ENCODE measurements around the gene ADCYAP1R1.

Gene ADCYAP1R1

DNA sequence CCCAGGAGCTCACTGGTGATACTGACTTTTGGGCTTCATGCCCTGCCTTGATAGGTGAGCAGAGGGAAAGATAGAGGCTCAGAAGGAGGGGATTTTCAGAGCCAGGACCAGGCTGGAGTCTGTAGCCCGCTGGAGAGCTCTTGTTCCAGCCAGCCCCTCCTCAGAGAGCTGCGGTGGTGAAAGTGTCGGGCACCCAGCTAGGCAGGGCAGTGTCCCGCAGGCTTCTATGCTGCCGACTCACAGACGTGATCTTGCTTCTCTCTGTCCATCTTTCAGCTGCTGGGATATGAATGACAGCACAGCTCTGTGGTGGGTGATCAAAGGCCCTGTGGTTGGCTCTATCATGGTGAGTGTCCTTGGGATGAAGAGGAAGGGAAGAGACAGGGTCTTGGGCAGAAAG is 35.2 kb downstream of the ADCYAP1R1 start:
- ChIA-PET CTCF (no interaction called here), POLR2A (no interaction called here)
- TF ChIP-seq LEF1 (IDR thresholded peaks at IDR 0.05; ENCODE audit: borderline replicate concordance) (no peak), FOXM1 (IDR thresholded peaks at IDR 0.05; ENCODE audit: borderline replicate concordance) (no peak), NFRKB (IDR thresholded peaks at IDR 0.05) (no peak), PKNOX1 (IDR thresholded peaks at IDR 0.05) (no peak), HDGF (IDR thresholded peaks at IDR 0.05; ENCODE audit: borderline replicate concordance) (no peak), TARDBP (IDR thresholded peaks at IDR 0.05) (no peak), FOXK2 (IDR thresholded peaks at IDR 0.05) (no peak), FOXA1 (IDR thresholded peaks at IDR 0.05) (no peak), L3MBTL2 (conservative IDR thresholded peaks at IDR 0.05) (no peak), SUZ12 (IDR thresholded peaks at IDR 0.05) (no peak)
- no peak for DNase-seq (ENCODE audit: extremely low spot score)

DNA sequence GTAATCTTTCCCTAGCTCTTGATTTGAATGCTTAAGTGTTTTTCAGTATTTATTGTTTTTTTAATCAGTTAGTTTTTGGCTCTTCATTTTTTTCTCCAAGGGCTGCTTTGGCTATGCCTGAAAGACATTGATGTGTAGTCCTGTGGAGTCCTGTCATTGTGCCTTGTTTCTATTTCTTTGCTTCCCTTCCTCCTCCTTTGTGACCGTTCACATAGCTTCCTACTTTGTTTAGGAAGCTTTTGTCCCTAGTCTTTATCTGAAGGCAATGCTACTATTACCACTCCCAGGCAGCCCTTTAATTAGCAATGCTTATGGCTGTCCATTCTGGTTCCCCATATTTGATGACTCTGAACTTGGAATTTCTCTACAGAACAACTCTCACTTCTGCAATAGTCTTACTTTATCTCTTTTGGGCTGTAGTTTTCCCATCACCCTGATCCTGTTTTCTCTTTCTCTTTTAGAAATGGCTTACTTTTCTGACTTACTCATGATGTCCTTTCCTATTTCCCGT is 39.9 kb downstream of the ADCYAP1R1 start:
- no peak for DNase-seq (ENCODE audit: extremely low spot score)
- CTCF ChIA-PET: no interaction called here
- POLR2A ChIA-PET: no interaction called here
- no peak for TF ChIP-seq FOXA1 (IDR thresholded peaks at IDR 0.05)
- TF ChIP-seq LEF1 (IDR thresholded peaks at IDR 0.05; ENCODE audit: borderline replicate concordance): no peak
- no peak for TF ChIP-seq ELF4 (IDR thresholded peaks at IDR 0.05)
- no peak for TF ChIP-seq HDGF (IDR thresholded peaks at IDR 0.05; ENCODE audit: borderline replicate concordance)
- TF ChIP-seq L3MBTL2 (conservative IDR thresholded peaks at IDR 0.05): no peak
- no peak for TF ChIP-seq ZNF384 (IDR thresholded peaks at IDR 0.05)
- TF ChIP-seq FOXM1 (IDR thresholded peaks at IDR 0.05; ENCODE audit: borderline replicate concordance): no peak
- TF ChIP-seq BHLHE40 (IDR thresholded peaks at IDR 0.05; ENCODE audit: borderline replicate concordance): no peak
- TF ChIP-seq FOXK2 (IDR thresholded peaks at IDR 0.05): no peak
- TF ChIP-seq NFRKB (IDR thresholded peaks at IDR 0.05): no peak
- TF ChIP-seq PKNOX1 (IDR thresholded peaks at IDR 0.05): no peak
- no peak for TF ChIP-seq SUZ12 (IDR thresholded peaks at IDR 0.05)
- TF ChIP-seq TARDBP (IDR thresholded peaks at IDR 0.05): no peak
- no peak for TF ChIP-seq CTBP1 (IDR thresholded peaks at IDR 0.05; ENCODE audit: borderline replicate concordance)

DNA sequence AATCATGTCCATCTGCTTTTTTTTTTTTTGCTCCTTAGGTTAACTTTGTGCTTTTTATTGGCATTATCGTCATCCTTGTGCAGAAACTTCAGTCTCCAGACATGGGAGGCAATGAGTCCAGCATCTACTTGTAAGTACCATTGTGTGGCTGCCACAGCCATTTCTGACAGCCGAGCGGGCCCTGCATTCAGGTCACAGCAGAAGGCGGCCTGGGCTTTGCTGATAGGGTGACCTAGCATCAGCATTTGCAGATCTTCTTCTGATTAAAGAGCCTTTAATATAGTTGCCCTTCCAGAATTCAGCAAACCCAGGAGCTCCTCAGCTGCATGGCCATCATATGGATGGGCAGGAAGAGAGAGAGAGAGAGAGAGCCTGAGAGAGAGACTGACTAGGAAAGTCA is 40.5 kb downstream of the ADCYAP1R1 start:
- POLR2A ChIA-PET: no interaction called here
- CTCF ChIA-PET: no interaction called here
- TF ChIP-seq FOXM1 (IDR thresholded peaks at IDR 0.05; ENCODE audit: borderline replicate concordance) (no peak), SP1 (IDR thresholded peaks at IDR 0.05) (no peak), TARDBP (IDR thresholded peaks at IDR 0.05) (no peak), ARNT (IDR thresholded peaks at IDR 0.05) (no peak), HDGF (IDR thresholded peaks at IDR 0.05; ENCODE audit: borderline replicate concordance) (no peak), CTBP1 (IDR thresholded peaks at IDR 0.05; ENCODE audit: borderline replicate concordance) (no peak), ELF4 (IDR thresholded peaks at IDR 0.05) (no peak), LEF1 (IDR thresholded peaks at IDR 0.05; ENCODE audit: borderline replicate concordance) (no peak), PKNOX1 (IDR thresholded peaks at IDR 0.05) (no peak), BHLHE40 (IDR thresholded peaks at IDR 0.05; ENCODE audit: borderline replicate concordance) (no peak), NFRKB (IDR thresholded peaks at IDR 0.05) (no peak), FOXA1 (IDR thresholded peaks at IDR 0.05) (no peak), ZNF384 (IDR thresholded peaks at IDR 0.05) (no peak), FOXK2 (IDR thresholded peaks at IDR 0.05) (no peak), SUZ12 (IDR thresholded peaks at IDR 0.05) (no peak), L3MBTL2 (conservative IDR thresholded peaks at IDR 0.05) (no peak)
- no peak for DNase-seq (ENCODE audit: extremely low spot score)

- CTCF ChIA-PET: interaction anchor here (0.5 kb wide), 1 partner anchor 16 kb away, joined by 3 read pairs; no protein-coding TSS in a partner anchor
- DNase-seq (ENCODE audit: extremely low spot score): no peak
- TF ChIP-seq SUZ12 (IDR thresholded peaks at IDR 0.05): no peak
- no peak for TF ChIP-seq CTBP1 (IDR thresholded peaks at IDR 0.05; ENCODE audit: borderline replicate concordance)
- TF ChIP-seq TARDBP (IDR thresholded peaks at IDR 0.05): no peak
- TF ChIP-seq PKNOX1 (IDR thresholded peaks at IDR 0.05): no peak
- TF ChIP-seq FOXK2 (IDR thresholded peaks at IDR 0.05): no peak
- no peak for TF ChIP-seq LEF1 (IDR thresholded peaks at IDR 0.05; ENCODE audit: borderline replicate concordance)
- TF ChIP-seq ELF4 (IDR thresholded peaks at IDR 0.05): no peak
- no peak for TF ChIP-seq NFRKB (IDR thresholded peaks at IDR 0.05)
- no peak for TF ChIP-seq FOXA1 (IDR thresholded peaks at IDR 0.05)
- no peak for TF ChIP-seq L3MBTL2 (conservative IDR thresholded peaks at IDR 0.05)
- no peak for TF ChIP-seq ARNT (IDR thresholded peaks at IDR 0.05)
- TF ChIP-seq SP1 (IDR thresholded peaks at IDR 0.05): no peak
- no peak for TF ChIP-seq BHLHE40 (IDR thresholded peaks at IDR 0.05; ENCODE audit: borderline replicate concordance)
- TF ChIP-seq ZNF384 (IDR thresholded peaks at IDR 0.05): no peak
- no peak for TF ChIP-seq HDGF (IDR thresholded peaks at IDR 0.05; ENCODE audit: borderline replicate concordance)
Measured at GRCh38 chr7:31093282-31093681, 41.2 kb downstream of the ADCYAP1R1 start.

DNA sequence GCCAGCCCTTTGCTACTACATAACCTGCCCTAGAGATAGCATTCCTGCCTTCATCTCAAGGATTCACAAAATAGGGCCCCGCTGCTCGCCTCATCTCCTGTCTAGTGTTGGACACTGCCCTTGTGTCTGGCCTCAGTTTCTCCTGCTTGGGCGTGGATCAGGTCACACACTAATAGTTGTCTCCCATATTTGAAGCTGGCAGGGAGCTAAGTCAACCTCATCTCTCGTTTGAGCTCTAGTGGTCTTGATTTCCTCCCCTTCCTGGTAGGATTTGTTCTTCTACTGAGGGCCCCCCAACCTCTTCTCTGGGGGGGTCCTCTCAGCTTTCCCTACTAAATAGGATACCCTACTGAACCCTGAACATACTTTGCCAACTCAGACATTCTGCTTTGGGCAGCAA is 42.2 kb downstream of the ADCYAP1R1 start:
- DNase-seq (ENCODE audit: extremely low spot score): no peak
- ChIA-PET CTCF (no interaction called here), POLR2A (no interaction called here)
- TF ChIP-seq ELF4 (IDR thresholded peaks at IDR 0.05) (no peak), ZNF384 (IDR thresholded peaks at IDR 0.05) (no peak), FOXA1 (IDR thresholded peaks at IDR 0.05) (no peak), SP1 (IDR thresholded peaks at IDR 0.05) (no peak), FOXK2 (IDR thresholded peaks at IDR 0.05) (no peak), HDGF (IDR thresholded peaks at IDR 0.05; ENCODE audit: borderline replicate concordance) (no peak), PKNOX1 (IDR thresholded peaks at IDR 0.05) (no peak), ARNT (IDR thresholded peaks at IDR 0.05) (no peak), CTBP1 (IDR thresholded peaks at IDR 0.05; ENCODE audit: borderline replicate concordance) (no peak)

More at GRCh38 chr7:31093282-31093681, 41.2 kb downstream of the ADCYAP1R1 start:
- POLR2A ChIA-PET: no interaction called here
